ENCODE results near the gene CCDC92B.
"Not testable (repeated sequence)": the region's sequence is repeated elsewhere in the genome, so short reads cannot be mapped to it uniquely, and the experiment has no call there.

Gene CCDC92B

GRCh38 chr17:2683912-2684311, 65.5 kb downstream of the CCDC92B start:
- in situ Hi-C loops (cut with HindIII; ENCODE audit: low sequenced_read_pairs): no loop called here
- no peak overlapping the region for H3K4me3 ChIP-seq (ENCODE audit: low read depth, low read length)
- TF ChIP-seq CTCF (IDR thresholded peaks at IDR 0.05; ENCODE audit: low read depth, low read length, missing control alignments): no peak
- DNase-seq (ENCODE audit: low read depth): no peak

GRCh38 chr17:2682176-2682938, 67.1 kb downstream of the CCDC92B start:
- in situ Hi-C loops (cut with HindIII; ENCODE audit: low sequenced_read_pairs): no loop called here
- TF ChIP-seq CTCF (IDR thresholded peaks at IDR 0.05; ENCODE audit: low read depth, low read length, missing control alignments): no peak
- no peak overlapping the region for H3K4me3 ChIP-seq (ENCODE audit: low read depth, low read length)
- DNase-seq (ENCODE audit: low read depth): peak; percentile 19

GRCh38 chr17:2681650-2682049, 67.8 kb downstream of the CCDC92B start:
- H3K4me3 ChIP-seq (ENCODE audit: low read depth, low read length): no peak overlapping the region
- no peak for DNase-seq (ENCODE audit: low read depth)
- in situ Hi-C loops (cut with HindIII; ENCODE audit: low sequenced_read_pairs): no loop called here
- TF ChIP-seq CTCF (IDR thresholded peaks at IDR 0.05; ENCODE audit: low read depth, low read length, missing control alignments): no peak

GRCh38 chr17:2680961-2681360, 68.5 kb downstream of the CCDC92B start:
- in situ Hi-C loops (cut with HindIII; ENCODE audit: low sequenced_read_pairs): no loop called here
- TF ChIP-seq CTCF (IDR thresholded peaks at IDR 0.05; ENCODE audit: low read depth, low read length, missing control alignments): no peak
- no peak overlapping the region for H3K4me3 ChIP-seq (ENCODE audit: low read depth, low read length)
- no peak for DNase-seq (ENCODE audit: low read depth)

GRCh38 chr17:2679247-2679646, 70.2 kb downstream of the CCDC92B start:
- H3K4me3 ChIP-seq (ENCODE audit: low read depth, low read length); DNase-seq (ENCODE audit: low read depth); in situ Hi-C loops (cut with HindIII; ENCODE audit: low sequenced_read_pairs): not testable (repeated sequence)
